ENCODE data around the gene TMPRSS9. TPM values are rescaled to one million over a fixed set of nuclear protein-coding genes. Genes with fewer than 3 reads are reported as not detected.

TMPRSS9 gene
- total RNA-seq, 1 donor from 2014 or later = not detected

DNA sequence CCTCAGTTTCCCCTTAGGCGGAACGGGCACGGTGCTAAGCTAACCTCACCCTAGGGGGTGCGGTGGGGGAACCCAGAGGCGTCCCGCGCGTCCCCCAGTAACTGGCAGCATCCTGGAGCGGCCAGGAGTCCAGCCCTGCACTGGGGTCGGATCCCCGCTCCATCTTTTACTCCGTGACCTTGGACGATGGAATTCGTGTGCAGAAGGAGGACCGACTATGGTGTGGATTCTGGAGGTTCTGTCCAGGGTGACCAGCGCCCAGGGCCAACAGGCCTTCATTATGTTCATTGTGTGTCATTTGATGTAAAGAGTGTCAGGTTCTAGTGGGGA, 31.0 kb upstream of the TMPRSS9 start:
- no peak for DNase-seq (ENCODE audit: extremely low read depth, low read depth, low spot score)

DNA sequence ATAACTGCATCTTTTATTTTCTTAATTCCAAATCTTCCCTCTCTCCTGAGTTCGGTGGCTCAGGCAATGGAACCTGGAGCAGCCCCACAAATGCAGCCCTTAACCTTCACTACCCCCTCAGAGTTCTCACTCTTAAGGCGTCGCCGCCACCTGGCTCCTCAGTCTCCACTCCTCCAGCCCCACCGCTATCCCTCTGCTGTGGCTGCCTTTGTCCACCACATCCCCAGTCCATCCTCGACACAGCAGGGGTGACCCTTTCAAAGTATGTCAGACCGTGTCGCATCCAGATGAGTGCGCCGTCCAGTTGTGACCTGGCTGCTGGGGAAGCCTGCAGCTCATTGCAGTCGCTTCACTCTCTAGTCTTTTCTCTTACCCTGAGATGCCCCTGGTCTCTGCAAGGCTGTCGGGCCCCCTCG, 30.6 kb upstream of the TMPRSS9 start:
- no peak for DNase-seq (ENCODE audit: extremely low read depth, low read depth, low spot score)

DNA sequence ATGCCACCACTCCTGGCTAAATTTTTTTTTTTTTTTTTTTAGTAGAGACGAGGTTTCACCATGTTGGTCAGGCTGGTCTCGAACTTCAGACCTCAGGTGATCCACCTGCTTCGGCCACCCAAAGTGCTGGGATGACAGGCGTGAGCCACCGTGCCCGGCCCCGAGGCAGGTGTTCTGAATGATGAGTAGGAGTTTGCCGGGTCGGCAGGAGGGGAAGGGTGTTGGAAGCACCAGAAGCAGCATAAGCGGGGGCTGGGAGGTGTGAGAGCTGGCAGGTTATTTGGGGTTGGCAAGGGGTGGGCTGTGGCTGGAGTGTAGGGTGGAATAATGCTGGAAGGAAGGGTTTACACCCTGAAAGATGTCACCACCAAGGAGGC, 29.8 kb upstream of the TMPRSS9 start:
- DNase-seq (ENCODE audit: extremely low read depth, low read depth, low spot score) = no peak

DNA sequence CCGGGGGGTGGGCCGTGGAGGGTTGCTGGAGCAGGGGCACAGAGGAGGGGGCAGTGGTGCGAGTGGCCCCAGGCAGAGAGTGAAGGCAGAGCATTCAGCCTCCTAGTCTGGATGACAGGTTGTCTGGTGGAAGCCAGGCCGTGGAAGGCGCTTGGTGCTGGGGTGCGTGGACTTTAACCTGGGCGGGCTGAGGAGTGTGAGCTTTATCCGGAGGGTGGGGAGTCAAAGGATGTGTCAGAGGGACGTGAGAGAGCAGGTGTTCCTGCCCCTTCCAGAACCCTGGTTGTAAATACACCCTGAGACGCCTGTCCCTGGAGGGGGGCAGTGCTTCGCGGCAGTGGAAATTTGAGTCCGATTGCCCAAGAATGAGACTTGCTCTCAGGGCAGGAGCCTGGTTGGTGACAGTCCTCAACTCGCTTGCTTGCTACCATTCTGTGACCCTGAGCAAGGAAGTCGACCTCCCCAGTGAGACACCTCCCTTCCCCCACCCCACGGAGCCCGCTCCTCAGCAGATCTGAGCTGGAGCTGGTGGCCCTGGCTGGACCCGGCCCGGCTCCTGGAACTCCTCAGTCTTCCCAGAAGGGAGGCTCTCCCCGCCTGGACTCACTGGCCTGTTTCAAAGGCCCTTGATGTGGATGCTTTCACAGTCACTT, 29.3 kb upstream of the TMPRSS9 start:
- DNase-seq (ENCODE audit: extremely low read depth, low read depth, low spot score) = no peak

DNA sequence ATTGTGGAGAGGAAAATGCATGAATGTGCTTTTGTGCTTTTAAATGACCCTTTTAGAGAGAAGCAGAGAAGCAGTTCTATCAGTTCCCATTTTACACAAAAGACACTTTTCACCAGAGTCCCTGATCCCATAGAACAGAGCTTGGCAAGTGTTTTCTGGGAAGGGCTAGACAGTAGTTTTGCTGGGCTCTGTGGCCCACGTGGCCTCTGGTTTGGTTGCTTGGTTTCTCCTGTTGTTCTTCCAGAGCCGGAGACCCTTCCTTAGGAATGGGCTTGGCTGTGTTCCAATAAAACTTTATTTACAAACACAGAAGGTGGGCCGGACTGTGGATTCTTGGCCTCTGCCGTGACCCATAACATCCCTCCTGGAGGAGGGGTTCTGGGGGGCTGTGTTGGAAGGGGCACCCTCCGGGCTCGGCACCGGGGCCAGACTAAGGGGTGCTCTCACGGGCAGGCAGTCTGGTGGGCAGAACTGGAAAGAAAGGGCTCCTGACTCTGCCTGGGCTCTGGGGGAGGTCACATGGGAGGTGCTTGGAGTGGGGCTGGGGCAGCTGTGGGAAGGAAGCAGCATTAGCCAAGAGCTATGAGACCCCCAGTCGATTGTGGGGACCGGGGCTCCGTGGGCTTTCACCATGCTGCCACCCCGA, 28.3 kb upstream of the TMPRSS9 start:
- DNase-seq (ENCODE audit: extremely low read depth, low read depth, low spot score) = no peak

DNA sequence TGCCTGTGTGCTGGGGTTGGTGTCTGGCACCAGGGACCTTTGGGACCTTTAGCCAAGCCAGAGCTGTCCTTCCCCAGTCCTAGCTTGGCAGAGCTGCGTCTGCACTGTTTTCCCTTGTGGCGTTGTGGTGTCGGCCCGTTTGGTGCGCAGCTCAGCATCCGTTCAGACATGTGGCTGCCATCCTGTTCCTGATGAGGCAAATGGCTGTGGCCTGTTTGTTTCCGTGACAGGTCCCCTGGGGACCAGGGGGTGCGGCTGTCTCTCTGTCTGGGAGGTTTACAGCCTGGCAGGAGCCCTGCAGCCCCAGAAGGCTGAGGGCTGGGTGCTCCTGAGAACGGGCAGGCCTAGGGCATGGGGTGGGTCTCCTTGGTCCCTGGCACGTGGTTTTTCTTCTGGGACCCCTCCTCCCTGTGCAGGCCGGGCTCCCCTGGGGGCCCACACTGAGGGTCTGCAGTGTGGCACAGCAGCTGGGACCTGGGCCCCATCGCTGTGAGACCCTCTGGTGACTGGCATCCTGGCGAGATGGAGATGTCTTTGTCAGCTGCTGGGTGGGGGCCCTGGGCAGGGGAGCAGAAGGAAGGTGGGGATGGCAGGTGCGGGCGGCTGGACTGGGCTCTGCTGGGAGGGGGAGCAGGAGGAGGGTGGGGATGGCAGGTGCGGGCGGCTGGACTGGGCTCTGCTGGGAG, 27.6 kb upstream of the TMPRSS9 start:
- DNase-seq (ENCODE audit: extremely low read depth, low read depth, low spot score) = no peak

DNA sequence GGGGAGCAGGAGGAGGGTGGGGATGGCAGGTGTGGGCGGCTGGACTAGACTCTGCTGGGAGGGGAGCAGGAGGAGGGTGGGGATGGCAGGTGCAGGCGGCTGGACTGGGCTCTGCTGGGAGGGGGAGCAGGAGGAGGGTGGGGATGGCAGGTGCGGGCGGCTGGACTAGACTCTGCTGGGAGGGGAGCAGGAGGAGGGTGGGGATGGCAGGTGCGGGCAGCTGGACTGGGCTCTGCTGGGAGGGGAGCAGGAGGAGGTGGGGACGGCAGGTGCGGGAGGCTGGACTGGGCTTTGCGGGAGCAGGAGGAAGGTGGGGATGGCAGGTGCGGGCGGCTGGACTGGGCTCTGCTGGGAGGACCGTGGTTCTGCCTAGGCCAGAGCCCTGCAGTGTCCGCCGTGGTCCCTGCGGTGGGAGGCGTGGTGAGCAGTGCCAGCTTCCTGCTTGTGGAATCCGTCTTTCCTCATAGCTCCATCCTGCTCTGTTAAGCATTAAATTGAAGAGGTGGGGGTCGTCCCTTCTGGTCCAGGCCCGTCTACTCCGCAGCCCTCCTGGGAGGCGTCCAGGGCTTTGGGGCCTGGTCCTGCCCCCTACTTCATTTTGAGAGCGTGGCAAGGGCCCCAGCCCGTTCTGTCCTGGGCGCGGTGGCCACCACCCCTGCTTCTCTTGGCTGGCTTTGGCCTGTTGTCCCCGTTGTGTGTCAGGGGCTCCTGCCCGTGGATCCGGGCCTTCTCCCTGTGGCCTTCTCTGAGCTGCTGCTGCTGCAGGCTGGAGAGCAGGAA, 26.8 kb upstream of the TMPRSS9 start:
- no peak for DNase-seq (ENCODE audit: extremely low read depth, low read depth, low spot score)

DNA sequence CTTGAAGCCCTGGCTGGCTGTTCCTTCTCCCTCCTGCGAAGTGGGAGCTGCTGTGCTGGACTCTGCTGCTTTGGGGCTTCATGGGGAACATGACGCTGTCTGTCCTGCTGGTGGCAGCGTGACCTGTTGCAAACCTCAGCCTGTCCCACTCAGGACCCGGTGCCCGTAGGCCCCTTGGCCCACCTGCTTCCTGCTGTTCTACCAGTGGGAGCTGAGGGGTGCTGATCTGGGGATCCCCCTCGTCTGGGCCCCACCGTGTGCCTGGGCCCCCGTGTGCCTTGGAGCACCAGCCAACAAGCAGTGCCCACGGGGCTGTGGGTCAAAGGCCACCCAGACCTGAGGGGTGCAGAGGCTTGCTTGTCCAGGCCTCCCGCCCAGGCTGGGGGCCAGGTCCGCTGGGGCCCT, 26.3 kb upstream of the TMPRSS9 start:
- DNase-seq (ENCODE audit: extremely low read depth, low read depth, low spot score) = no peak

DNA sequence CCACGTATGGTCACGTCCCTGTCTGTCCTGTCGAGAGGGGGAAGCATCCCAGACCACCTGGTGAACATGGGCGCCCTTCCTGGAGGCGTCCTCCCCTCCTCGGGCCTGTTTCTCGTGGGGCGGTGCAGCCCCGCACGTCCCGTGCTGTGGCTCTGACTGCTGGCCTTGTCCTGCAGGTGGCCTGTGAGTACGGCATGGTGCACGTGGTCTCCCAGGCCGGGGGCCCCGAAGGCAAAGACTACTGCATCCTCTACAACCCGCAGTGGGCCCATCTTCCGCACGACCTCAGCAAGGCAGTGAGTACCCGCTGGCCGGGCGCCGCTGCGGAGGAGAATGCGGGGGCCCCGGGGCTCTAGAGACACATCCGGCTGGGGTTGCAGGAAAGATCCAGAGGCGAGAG, 25.6 kb upstream of the TMPRSS9 start:
- no peak for DNase-seq (ENCODE audit: extremely low read depth, low read depth, low spot score)

DNA sequence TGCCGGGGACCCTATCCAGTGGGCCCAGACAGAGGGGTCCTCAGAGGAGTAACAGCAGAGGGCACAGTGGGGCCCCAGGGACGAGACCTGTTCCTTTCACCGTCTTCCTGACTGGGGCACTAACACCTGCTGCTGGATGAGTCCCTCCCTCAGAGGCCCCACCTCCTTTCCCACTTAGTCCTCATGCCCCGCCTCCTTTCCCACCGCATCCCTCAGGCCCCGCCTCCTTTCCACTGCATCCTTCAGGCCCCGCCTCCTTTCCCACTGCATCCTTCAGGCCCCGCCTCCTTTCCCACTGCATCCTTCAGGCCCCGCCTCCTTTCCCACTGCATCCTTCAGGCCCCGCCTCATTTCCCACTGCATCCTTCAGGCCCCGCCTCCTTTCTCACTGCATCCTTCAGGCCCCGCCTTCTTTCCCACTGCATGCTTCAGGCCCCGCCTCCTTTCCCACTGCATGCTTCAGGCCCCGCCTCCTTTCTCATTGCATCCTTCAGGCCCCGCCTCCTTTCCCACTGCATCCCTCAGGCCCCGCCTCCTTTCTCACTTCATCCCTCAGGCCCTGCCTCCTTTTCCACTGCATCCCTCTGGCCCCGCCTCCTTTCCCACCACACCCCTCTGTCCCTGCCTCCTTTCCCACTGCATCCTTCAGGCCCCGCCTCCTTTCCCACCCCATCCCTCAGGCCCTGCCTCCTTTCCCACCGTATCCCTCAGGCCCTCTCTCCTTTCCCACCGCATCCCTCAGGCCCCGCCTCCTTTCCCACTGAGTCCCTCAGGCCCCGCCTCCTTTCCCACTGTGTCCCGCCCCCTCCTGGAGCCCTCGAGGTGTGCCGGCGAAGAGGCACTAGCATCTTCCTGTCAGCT, 24.8 kb upstream of the TMPRSS9 start:
- no peak for DNase-seq (ENCODE audit: extremely low read depth, low read depth, low spot score)

DNA sequence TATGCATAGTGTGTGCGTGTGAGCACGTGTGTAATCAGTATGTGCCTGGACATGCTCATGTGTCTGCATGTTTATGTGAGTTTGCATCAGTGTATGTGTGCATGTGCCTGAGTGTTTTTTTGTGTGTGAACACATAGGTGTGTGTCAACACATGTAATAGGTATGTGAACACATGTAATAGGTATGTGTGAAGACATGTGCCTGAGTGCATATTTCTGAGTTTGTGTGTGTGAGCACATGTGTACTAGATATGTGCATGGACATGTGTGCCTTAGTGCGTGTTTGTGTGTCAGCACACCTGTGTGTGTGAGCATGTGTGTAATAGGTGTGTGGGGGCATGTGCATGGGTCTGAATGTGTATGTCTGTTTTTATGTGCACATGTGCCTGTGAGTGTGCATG, 24.2 kb upstream of the TMPRSS9 start:
- no peak for DNase-seq (ENCODE audit: extremely low read depth, low read depth, low spot score)

DNA sequence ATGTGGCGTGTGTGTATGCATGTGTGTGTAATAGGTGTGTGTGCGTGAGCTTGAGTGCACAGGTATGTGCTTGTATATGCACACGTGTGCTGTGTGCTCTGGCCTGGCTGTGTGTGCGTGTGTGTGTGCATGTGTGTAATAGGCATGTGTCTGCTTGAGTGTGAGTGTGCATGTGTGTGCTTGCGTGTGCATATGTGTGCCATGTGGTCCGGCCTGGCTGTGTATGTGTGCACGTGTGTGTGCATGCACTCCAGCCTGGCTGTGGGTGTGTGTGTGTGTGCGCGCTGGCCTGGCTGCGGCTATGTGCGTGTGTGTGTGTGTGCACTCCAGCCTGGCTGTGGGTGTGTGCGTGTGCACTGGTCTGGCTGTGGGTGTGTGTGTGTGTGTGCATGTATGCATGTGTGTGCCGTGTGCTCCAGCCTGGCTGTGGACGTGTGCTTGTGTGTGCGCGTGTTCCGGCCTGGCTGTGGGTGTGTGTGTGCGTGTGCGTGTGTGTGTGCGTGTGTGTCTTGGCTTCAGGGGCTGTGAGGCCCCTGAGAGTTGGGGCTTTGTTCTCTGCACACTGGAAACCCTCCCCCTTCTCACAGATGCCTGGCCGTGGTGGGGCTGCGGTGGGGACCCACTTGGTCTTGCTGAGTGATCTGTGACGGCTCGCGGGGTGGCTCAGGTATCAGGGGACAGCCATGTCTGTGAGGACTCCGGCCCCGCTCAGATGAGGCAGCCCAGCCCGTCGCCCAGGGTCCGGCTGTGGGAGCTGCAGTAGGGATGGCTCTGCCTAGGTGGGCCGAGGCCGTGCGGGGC, 23.3 kb upstream of the TMPRSS9 start:
- DNase-seq (ENCODE audit: extremely low read depth, low read depth, low spot score) = no peak

DNA sequence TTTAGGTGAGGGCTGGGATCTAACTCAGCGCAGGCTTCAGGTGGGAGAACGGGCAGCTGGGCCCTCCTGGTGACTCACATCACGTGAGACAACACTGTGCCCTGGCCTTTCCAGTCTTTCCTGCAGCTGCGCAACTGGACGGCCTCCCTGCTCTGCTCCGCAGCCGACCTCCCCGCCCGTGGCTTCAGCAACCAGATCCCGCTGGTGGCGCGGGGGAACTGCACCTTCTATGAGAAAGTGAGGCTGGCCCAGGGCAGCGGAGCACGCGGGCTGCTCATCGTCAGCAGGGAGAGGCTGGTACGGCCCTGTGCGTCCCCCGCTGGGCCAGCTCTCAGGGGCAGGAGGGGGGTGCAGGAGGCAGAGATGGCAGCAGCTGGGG, 22.7 kb upstream of the TMPRSS9 start:
- no peak for DNase-seq (ENCODE audit: extremely low read depth, low read depth, low spot score)

DNA sequence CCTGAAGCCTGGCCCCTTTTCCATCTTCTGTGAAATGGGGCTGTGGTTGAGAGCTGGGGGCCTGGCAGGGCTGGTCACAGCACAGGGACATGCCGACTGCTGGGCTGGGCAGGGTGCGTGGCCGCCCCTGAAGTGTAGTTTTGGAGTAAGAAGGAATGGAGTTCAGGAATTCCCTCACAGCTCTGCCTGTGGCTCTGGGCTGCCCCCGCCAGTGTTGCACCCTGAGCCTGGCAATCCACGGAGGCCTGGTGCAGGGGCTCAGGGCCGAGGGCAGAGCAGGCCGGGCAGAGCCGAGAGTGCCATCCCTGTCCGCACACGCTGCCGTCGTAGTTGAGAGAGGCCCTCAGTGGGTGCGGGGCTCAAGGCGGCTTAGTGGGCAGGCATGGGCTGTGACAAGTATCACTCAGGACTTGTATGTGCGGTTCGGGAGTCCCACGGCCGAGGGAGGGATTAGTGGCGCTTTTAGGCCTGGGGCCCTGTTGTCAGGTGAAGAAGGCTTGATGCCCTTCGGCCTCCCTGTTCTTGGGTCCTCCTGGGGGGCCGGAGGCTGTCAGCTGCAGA, 21.9 kb upstream of the TMPRSS9 start:
- DNase-seq (ENCODE audit: extremely low read depth, low read depth, low spot score) = no peak

DNA sequence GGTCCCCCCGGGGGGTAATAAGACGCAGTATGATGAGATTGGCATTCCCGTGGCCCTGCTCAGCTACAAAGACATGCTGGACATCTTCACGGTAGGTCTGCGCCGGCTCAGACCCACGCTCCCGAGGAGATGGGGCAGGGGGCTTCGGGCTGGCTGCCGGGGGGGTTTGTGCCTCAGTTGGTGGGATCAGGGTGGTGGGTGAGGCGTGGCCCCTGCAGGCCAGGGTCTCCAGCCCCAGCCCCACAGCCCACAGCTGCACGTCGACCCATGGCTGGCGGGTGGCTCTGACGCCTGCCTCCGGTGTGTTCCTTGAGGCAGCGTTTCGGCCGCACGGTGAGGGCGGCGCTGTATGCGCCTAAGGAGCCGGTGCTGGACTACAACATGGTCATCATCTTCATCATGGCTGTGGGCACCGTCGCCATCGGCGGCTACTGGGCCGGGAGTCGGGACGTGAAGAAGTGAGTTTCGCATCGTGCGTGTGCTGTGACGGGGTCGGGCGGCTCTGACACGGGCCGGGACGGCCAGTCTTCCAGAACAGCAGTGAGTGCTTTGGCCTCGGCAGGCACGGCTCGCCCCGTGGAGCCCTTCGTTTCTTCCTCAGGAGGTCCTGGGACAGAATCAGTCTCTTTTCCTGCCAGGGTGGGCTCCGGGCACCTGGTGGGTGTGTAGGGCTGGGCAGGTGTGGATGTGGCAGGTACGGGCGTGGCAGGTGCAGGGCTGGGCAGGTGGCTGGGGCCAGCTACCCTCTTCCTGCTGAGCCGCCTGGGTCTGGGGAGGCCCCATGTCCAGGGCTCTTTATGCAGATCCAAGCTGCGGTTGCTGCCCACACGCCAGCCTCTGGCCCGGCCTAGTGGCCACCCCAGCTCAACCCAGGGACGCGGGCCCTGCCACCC, 21.1 kb upstream of the TMPRSS9 start:
- no peak for DNase-seq (ENCODE audit: extremely low read depth, low read depth, low spot score)

DNA sequence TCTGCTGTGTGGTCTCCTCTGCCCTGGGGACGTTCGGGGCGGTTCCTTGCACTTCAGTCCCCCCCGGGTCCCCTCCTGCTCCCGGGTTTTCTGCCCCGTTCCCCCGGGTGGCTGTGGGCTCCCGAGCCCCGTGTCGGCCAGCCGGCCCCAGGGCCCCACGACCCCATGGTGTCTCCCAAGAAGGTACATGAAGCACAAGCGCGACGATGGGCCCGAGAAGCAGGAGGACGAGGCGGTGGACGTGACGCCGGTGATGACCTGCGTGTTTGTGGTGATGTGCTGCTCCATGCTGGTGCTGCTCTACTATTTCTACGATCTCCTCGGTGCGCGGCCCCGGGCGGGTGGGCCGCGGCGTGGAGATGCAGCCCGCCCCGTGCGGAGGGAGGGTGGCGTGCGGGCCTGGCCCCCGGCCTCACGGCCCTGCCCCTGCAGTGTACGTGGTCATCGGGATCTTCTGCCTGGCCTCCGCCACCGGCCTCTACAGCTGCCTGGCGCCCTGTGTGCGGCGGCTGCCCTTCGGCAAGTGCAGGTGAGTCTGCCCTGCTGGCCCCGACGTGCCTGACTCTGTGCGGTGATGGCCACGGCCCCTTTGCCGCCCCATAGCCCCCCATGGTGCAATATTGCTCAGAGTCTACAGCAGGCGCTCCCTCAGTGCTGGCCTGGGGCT, 20.3 kb upstream of the TMPRSS9 start:
- no peak for DNase-seq (ENCODE audit: extremely low read depth, low read depth, low spot score)

DNA sequence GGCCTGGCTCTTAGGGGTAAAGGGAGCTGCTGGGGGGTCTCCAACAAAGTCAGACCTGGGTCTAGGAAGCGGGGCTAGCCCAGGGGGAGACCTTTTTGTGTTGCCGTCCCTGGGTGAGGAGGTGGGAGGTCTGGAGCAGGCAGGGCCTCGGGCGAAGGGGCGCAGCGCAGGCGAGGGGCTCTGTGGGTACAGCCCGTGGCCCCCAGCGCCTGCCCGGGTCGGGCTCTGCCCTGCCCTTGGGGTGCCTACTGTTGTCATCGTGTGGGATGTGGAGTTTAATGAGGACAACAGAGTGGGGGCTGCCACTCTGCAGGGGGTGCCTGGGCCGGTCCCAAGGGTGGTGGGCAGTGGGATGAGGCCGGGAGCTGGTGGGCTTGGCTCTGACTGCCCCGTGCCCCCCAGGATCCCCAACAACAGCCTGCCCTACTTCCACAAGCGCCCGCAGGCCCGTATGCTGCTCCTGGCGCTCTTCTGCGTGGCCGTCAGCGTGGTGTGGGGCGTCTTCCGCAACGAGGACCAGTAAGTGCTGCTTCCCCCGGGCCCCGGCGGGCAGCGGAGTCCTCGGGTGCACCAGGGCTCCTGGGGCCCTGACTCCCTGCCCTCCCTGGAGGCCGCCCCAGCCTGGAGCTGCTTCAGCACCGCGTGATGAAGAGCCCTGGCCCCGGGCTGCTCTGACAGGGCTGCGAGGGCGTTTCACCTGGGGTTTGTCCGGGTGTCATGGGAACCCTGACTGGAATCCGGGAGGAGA, 19.4 kb upstream of the TMPRSS9 start:
- no peak for DNase-seq (ENCODE audit: extremely low read depth, low read depth, low spot score)
